IMR-90 (cell line): ENCODE measurements around the gene MAML2. TPM values are rescaled to one million over a fixed set of nuclear protein-coding genes. Genes with fewer than 3 reads are reported as not detected.

Experiments
- ATAC-seq: fragments of 200-7000 bp; cut with Tn5 transposase; 2 replicates; pipeline ENCODE4 v1.9.1; 2020; ENCODE audit warnings: low read depth, mild to moderate bottlenecking, moderate library complexity
- BruUV-seq: library from RNA; stranded (reverse); fragments of 400-500 nt; replicated peaks from 2 replicates; lab custom pipeline; 2021; lab: Mats Ljungman, UMichigan
- CTCF ChIA-PET: fragments of 300-600 bp; formaldehyde crosslinking; extraction: SDS; loops from one replicate; lab custom pipeline; 2021; ENCODE audit warnings: antibody characterized with exemption; lab: Yijun Ruan, JAX
- POLR2A ChIA-PET: fragments of 300-600 bp; sonication (Branson Sonifier 250); formaldehyde crosslinking; loops from one replicate; lab custom pipeline; 2022; ENCODE audit warnings: antibody characterized with exemption; ENCODE audit not compliant: unreplicated experiment; lab: Charles Lee
- DNase-seq: peaks from one replicate; pipeline ENCODE4 v3.0.0; 2013
- H2AFZ ChIP-seq: replicated peaks from 2 replicates; pipeline ENCODE3; 2013; ENCODE audit warnings: low read length, mild to moderate bottlenecking; ENCODE audit not compliant: poor library complexity
- H2AK5ac ChIP-seq: 2 replicates; pipeline ENCODE4 v1.6.1; 2013; ENCODE audit warnings: low read depth, low read length, inconsistent platforms
- H2AK9ac ChIP-seq: replicated peaks from 2 replicates; pipeline ENCODE3; 2013; ENCODE audit warnings: mild to moderate bottlenecking, low read depth, low read length, moderate library complexity; ENCODE audit not compliant: poor library complexity
- H2BK120ac ChIP-seq: 2 replicates; pipeline ENCODE4 v1.6.1; 2013; ENCODE audit warnings: low read depth, low read length, inconsistent platforms
- H2BK15ac ChIP-seq: 3 replicates; pipeline ENCODE4 v1.6.1; 2013; ENCODE audit warnings: low read depth, low read length, inconsistent platforms
- H2BK20ac ChIP-seq: 2 replicates; pipeline ENCODE4 v1.6.1; 2013; ENCODE audit warnings: low read depth, mild to moderate bottlenecking, inconsistent platforms, low read length, moderate library complexity
- H2BK5ac ChIP-seq: 2 replicates; pipeline ENCODE4 v1.6.1; 2013; ENCODE audit warnings: mild to moderate bottlenecking, low read depth, low read length, inconsistent platforms; ENCODE audit not compliant: poor library complexity, severe bottlenecking
- H3K14ac ChIP-seq: replicated peaks from 2 replicates; pipeline ENCODE4 v1.6.1; 2013; ENCODE audit warnings: low read depth, low read length, inconsistent platforms
- H3K18ac ChIP-seq: 2 replicates; pipeline ENCODE4 v1.6.1; 2013; ENCODE audit warnings: low read depth, low read length, control low read depth
- H3K23ac ChIP-seq: 2 replicates; pipeline ENCODE4 v1.6.1; 2013; ENCODE audit warnings: low read depth, low read length, inconsistent platforms
- H3K27ac ChIP-seq: 2 replicates; pipeline ENCODE4 v1.5.1; 2013; ENCODE audit warnings: mild to moderate bottlenecking, control low read depth, low read length; ENCODE audit not compliant: insufficient read depth
- H3K27me3 ChIP-seq: 2 replicates; pipeline ENCODE4 v1.6.1; 2013; ENCODE audit warnings: low read length; ENCODE audit not compliant: control insufficient read depth, insufficient read depth
- H3K36me3 ChIP-seq: 2 replicates; pipeline ENCODE4 v1.6.1; 2013; ENCODE audit warnings: low read length, mixed read lengths; ENCODE audit not compliant: control insufficient read depth, insufficient read depth
- H3K4ac ChIP-seq: 2 replicates; pipeline ENCODE4 v1.6.1; 2013; ENCODE audit warnings: low read depth, low read length, inconsistent platforms
- H3K4me1 ChIP-seq: 2 replicates; pipeline ENCODE4 v1.6.1; 2013; ENCODE audit warnings: low read length, mixed read lengths; ENCODE audit not compliant: control insufficient read depth, insufficient read depth
- H3K4me2 ChIP-seq: 2 replicates; pipeline ENCODE4 v1.6.1; 2013; ENCODE audit warnings: low read depth, mild to moderate bottlenecking, control low read depth, low read length, moderate library complexity
- H3K4me3 ChIP-seq: 2 replicates; pipeline ENCODE4 v1.5.1; 2013; ENCODE audit warnings: low read depth, mild to moderate bottlenecking, control low read depth, low read length, moderate library complexity; ENCODE audit not compliant: insufficient read depth
- H3K56ac ChIP-seq: 2 replicates; pipeline ENCODE4 v1.6.1; 2013; ENCODE audit warnings: low read length, inconsistent platforms; ENCODE audit not compliant: insufficient read depth; ENCODE audit errors: extremely low read depth
- H3K79me1 ChIP-seq, 2 experiments: 2 replicates each; pipeline ENCODE4 v1.6.1; 2013; ENCODE audit warnings: low read length in 2 of 2, inconsistent platforms in 1 of 2, low read depth in 1 of 2
- H3K9ac ChIP-seq: 2 replicates; pipeline ENCODE4 v1.6.1; 2013; ENCODE audit warnings: low read depth, low read length, control low read depth
- H3K9me1 ChIP-seq: 2 replicates; pipeline ENCODE4 v1.6.1; 2013; ENCODE audit warnings: low read length, inconsistent platforms; ENCODE audit not compliant: insufficient read depth
- H3K9me3 ChIP-seq: 2 replicates; pipeline ENCODE4 v1.6.1; 2013; ENCODE audit warnings: low read length; ENCODE audit not compliant: control insufficient read depth, insufficient read depth
- H4K20me1 ChIP-seq: 2 replicates; pipeline ENCODE4 v1.6.1; 2013; ENCODE audit warnings: low read length, inconsistent platforms; ENCODE audit not compliant: insufficient read depth
- H4K5ac ChIP-seq: 2 replicates; pipeline ENCODE4 v1.6.1; 2013; ENCODE audit warnings: mild to moderate bottlenecking, low read depth, low read length, control low read depth
- H4K8ac ChIP-seq, 2 experiments: 2 replicates each; pipeline ENCODE4 v1.6.1; 2013; ENCODE audit warnings: low read depth in 2 of 2, low read length in 2 of 2, control low read depth in 1 of 2, inconsistent platforms in 1 of 2
- H4K91ac ChIP-seq: 2 replicates; pipeline ENCODE4 v1.6.1; 2013; ENCODE audit warnings: low read depth, low read length, inconsistent platforms; ENCODE audit not compliant: insufficient read depth
- BHLHE40 ChIP-seq: fragments of 150-350 bp; IDR thresholded peaks from 2 replicates; pipeline ENCODE4 v1.6.1; 2016; ENCODE audit warnings: mild to moderate bottlenecking, low read depth, low read length
- CEBPB ChIP-seq: IDR thresholded peaks from 2 replicates; pipeline ENCODE4 v1.6.1; 2012; ENCODE audit warnings: low read depth, low read length, improper control_type of control experiment
- CHD1 ChIP-seq: IDR thresholded peaks from 2 replicates; pipeline ENCODE4 v1.6.1; 2012; ENCODE audit warnings: low read depth, low read length, improper control_type of control experiment
- FOS ChIP-seq: fragments of 150-350 bp; IDR thresholded peaks from 2 replicates; pipeline ENCODE4 v1.6.1; 2016; ENCODE audit warnings: low read depth, low read length
- MAFK ChIP-seq: IDR thresholded peaks from 2 replicates; pipeline ENCODE4 v1.6.1; 2012; ENCODE audit warnings: low read depth, low read length, improper control_type of control experiment
- MAZ ChIP-seq: IDR thresholded peaks from 2 replicates; pipeline ENCODE4 v1.6.1; 2012; ENCODE audit warnings: low read depth, mild to moderate bottlenecking, low read length, improper control_type of control experiment, moderate library complexity, borderline replicate concordance
- MXI1 ChIP-seq: IDR thresholded peaks from 2 replicates; pipeline ENCODE4 v1.6.1; 2012; ENCODE audit warnings: low read depth, mild to moderate bottlenecking, low read length, moderate library complexity, borderline replicate concordance
- NFE2L2 ChIP-seq: fragments of 150-350 bp; IDR thresholded peaks from 2 replicates; pipeline ENCODE4 v1.6.1; 2016; ENCODE audit warnings: low read depth, mild to moderate bottlenecking, low read length
- POLR2A ChIP-seq: IDR thresholded peaks from 2 replicates; pipeline ENCODE4 v1.6.1; 2012; ENCODE audit warnings: mild to moderate bottlenecking, low read depth, low read length
- RAD21 ChIP-seq: IDR thresholded peaks from 2 replicates; pipeline ENCODE4 v1.6.1; 2012; ENCODE audit warnings: low read length, improper control_type of control experiment
- RCOR1 ChIP-seq: IDR thresholded peaks from 2 replicates; pipeline ENCODE4 v1.6.1; 2012; ENCODE audit warnings: mild to moderate bottlenecking, low read length, improper control_type of control experiment; ENCODE audit not compliant: insufficient replicate concordance
- RFX5 ChIP-seq: IDR thresholded peaks from 2 replicates; pipeline ENCODE4 v1.8.0; 2012; ENCODE audit warnings: low read depth, mild to moderate bottlenecking, low read length, moderate library complexity
- SMC3 ChIP-seq: fragments of 150-350 bp; IDR thresholded peaks from 2 replicates; pipeline ENCODE4 v1.6.1; 2016; ENCODE audit warnings: low read depth, mild to moderate bottlenecking, antibody characterized with exemption, low read length, moderate library complexity
- WGBS, 2 experiments: methylation state at CpG; one replicate each; pipeline versions ENCODE4 v1.1.5 to v1.1.7; 2013; ENCODE audit warnings: missing lambda C conversion rate in 2 of 2; ENCODE audit not compliant: insufficient read length in 1 of 2; ENCODE audit errors: extremely low coverage in 2 of 2; 5-methylcytosine and 5-hydroxymethylcytosine counted together
- dilution Hi-C: fragments of 300-500 bp; cut with HindIII; formaldehyde crosslinking; loops from one replicate; pipeline ENCODE4 v1.14.3; 2018; ENCODE audit warnings: low sequenced_read_pairs; ENCODE audit not compliant: unreplicated experiment
- in situ Hi-C: fragments of 300-500 bp; cut with MboI; formaldehyde crosslinking; loops from 3 replicates; pipeline ENCODE4 v1.14.3; 2019; ENCODE audit warnings: low sequenced_read_pairs, inconsistent platforms, mixed read lengths
- intact Hi-C: fragments of 100-400 bp; cut with micrococcal nuclease; formaldehyde crosslinking; loops from 2 replicates; pipeline ENCODE4 v1.10.0; 2022
- polyA plus RNA-seq, 3 experiments: library from polyadenylated mRNA; depleted of rRNA; stranded (reverse); fragments of >200 nt; gene quantifications; 2 replicates each; pipeline ENCODE4 v1.2.3, GENCODE V29; 2012; ENCODE audit warnings: low replicate concordance in 1 of 3
- total RNA-seq: library from RNA; depleted of rRNA; stranded (reverse); fragments of >200 nt; gene quantifications from 2 replicates; pipeline ENCODE4 v1.2.3, GENCODE V29; 2012
- TF ChIP-seq, protein P1 (sequence below): fragments of 150-350 bp; IDR thresholded peaks from 2 replicates; pipeline ENCODE4 v1.6.1; 2016; ENCODE audit warnings: low read depth, mild to moderate bottlenecking, low read length, moderate library complexity, borderline replicate concordance
- TF ChIP-seq, protein P2 (sequence below): fragments of 150-350 bp; IDR thresholded peaks from 2 replicates; pipeline ENCODE4 v1.6.1; 2017; ENCODE audit warnings: mild to moderate bottlenecking, antibody characterized with exemption, low read length, low read depth
- TF ChIP-seq, protein P3 (sequence below): conservative IDR thresholded peaks from 2 replicates; pipeline ENCODE4 v1.5.1; 2012; ENCODE audit warnings: mild to moderate bottlenecking, low read depth, low read length, improper control_type of control experiment

Gene MAML2
- total and polyA plus RNA-seq, 2 of the 4 experiments (the other 2 are of a cell fraction): 15.0 to 19.5 TPM

DNA sequence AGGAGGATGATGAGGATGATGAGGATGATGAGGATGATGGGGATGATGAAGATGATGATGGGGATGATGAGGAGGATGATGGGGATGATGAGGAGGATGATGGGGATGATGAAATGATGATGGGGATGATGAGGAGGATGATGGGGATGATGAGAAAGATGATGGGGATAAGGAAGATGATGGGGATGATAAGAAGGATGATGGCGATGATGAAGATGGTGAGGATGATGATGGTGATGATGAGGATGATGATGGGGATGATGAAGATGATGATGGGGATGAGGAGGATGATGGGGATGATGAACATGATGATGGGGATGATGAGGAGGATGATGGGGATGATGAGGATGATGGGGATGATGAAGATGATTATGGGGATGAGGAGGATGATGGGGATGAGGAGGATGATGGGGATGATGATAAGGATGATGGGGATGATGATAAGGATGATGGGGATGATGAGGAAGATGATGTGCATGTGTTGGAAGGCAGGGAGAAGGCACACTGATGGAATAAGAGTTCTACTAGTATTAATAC is 340.2 kb downstream of the MAML2 start:
- Histone ChIP-seq H4K20me1 (no peaks in the 10 kb centered on the region), H4K91ac (no peak overlapping the region), H3K4me1 (peaks cover 6% of the 10 kb centered on the region; the same call in 1 of the 2 replicates), H2BK120ac (no peak overlapping the region), H2BK15ac (peak overlapping the region; percentile 21; the same call in 1 of the 3 replicates), H3K23ac (no peak overlapping the region), H3K36me3 (no peaks in the 10 kb centered on the region), H3K4ac (no peak overlapping the region), H3K4me3 (no peak overlapping the region), H3K14ac (no peak overlapping the region), H4K8ac (no peak overlapping the region), H3K56ac (no peak overlapping the region), H3K27me3 (no peaks in the 10 kb centered on the region), H3K4me2 (no peak overlapping the region), H3K18ac (no peak overlapping the region), H2BK5ac (no peak overlapping the region), H3K9me3 (peaks cover 2% of the 10 kb centered on the region; the same call in 1 of the 2 replicates), H3K9ac (no peak overlapping the region), H3K79me1 (peaks cover 16 to 34% of the 10 kb centered on the region in 2 experiments), H4K5ac (no peak overlapping the region), H3K9me1 (no peaks in the 10 kb centered on the region), H2AK5ac (peak overlapping the region; percentile 60; the same call in 1 of the 2 replicates), H2AFZ (no peak overlapping the region), H2BK20ac (no peak overlapping the region), H2AK9ac (no peak overlapping the region), H3K27ac (no peak overlapping the region)
- TF ChIP-seq NFE2L2 (no peak), POLR2A (no peak), MXI1 (no peak), CHD1 (no peak), SMC3 (no peak), FOS (no peak), RFX5 (no peak), BHLHE40 (no peak), RAD21 (no peak), MAFK (no peak), MAZ (no peak), CEBPB (no peak), RCOR1 (no peak)
- TF ChIP-seq, protein P1, sequence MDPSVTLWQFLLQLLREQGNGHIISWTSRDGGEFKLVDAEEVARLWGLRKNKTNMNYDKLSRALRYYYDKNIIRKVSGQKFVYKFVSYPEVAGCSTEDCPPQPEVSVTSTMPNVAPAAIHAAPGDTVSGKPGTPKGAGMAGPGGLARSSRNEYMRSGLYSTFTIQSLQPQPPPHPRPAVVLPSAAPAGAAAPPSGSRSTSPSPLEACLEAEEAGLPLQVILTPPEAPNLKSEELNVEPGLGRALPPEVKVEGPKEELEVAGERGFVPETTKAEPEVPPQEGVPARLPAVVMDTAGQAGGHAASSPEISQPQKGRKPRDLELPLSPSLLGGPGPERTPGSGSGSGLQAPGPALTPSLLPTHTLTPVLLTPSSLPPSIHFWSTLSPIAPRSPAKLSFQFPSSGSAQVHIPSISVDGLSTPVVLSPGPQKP: no peak
- TF ChIP-seq, protein P2, sequence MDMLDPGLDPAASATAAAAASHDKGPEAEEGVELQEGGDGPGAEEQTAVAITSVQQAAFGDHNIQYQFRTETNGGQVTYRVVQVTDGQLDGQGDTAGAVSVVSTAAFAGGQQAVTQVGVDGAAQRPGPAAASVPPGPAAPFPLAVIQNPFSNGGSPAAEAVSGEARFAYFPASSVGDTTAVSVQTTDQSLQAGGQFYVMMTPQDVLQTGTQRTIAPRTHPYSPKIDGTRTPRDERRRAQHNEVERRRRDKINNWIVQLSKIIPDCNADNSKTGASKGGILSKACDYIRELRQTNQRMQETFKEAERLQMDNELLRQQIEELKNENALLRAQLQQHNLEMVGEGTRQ: no peak
- TF ChIP-seq, protein P3, sequence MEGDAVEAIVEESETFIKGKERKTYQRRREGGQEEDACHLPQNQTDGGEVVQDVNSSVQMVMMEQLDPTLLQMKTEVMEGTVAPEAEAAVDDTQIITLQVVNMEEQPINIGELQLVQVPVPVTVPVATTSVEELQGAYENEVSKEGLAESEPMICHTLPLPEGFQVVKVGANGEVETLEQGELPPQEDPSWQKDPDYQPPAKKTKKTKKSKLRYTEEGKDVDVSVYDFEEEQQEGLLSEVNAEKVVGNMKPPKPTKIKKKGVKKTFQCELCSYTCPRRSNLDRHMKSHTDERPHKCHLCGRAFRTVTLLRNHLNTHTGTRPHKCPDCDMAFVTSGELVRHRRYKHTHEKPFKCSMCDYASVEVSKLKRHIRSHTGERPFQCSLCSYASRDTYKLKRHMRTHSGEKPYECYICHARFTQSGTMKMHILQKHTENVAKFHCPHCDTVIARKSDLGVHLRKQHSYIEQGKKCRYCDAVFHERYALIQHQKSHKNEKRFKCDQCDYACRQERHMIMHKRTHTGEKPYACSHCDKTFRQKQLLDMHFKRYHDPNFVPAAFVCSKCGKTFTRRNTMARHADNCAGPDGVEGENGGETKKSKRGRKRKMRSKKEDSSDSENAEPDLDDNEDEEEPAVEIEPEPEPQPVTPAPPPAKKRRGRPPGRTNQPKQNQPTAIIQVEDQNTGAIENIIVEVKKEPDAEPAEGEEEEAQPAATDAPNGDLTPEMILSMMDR: no peak
- ATAC-seq (no peak), DNase-seq (no peak)
- dilution Hi-C loops: no loop called here
- CTCF ChIA-PET: no interaction called here
- BruUV-seq: no TSS peak
- intact Hi-C loops: no loop called here
- POLR2A ChIA-PET: no interaction called here
- 100% methylated on average over 1 of the region's 1 CpG for WGBS, 2 experiments
- in situ Hi-C loops: no loop called here
